Endothelial cell of umbilical vein (primary cell): Measurements from ENCODE around the gene CTDP1.

Experiments used
- EZH2 ChIP-seq: IDR thresholded peaks from 2 replicates; pipeline ENCODE4 v1.6.1; 2012; ENCODE audit warnings: borderline replicate concordance, low read depth, mild to moderate bottlenecking, moderate library complexity, low read length, inconsistent platforms; ENCODE audit not compliant: severe bottlenecking
- MYC ChIP-seq: IDR thresholded peaks from one replicate; pipeline ENCODE4 v1.6.1; 2011; ENCODE audit warnings: mild to moderate bottlenecking, low read depth, low read length
- POLR2A ChIP-seq: IDR thresholded peaks from 2 replicates; pipeline ENCODE4 v1.6.1; 2012; ENCODE audit warnings: low read depth, mild to moderate bottlenecking, control low read depth, low read length
- TF ChIP-seq, protein P1 (sequence below), 2 donors: IDR thresholded peaks; 1 replicate in 1 of 2; 2 replicates in 1 of 2; pipeline ENCODE4 v1.5.1; 2011; ENCODE audit warnings: low read length in 2 of 2, mild to moderate bottlenecking in 2 of 2, moderate library complexity in 2 of 2, control low read depth in 1 of 2, inconsistent platforms in 1 of 2, low read depth in 1 of 2; ENCODE audit not compliant: insufficient read depth in 1 of 2; ENCODE audit errors: extremely low read depth in 1 of 2

DNA sequence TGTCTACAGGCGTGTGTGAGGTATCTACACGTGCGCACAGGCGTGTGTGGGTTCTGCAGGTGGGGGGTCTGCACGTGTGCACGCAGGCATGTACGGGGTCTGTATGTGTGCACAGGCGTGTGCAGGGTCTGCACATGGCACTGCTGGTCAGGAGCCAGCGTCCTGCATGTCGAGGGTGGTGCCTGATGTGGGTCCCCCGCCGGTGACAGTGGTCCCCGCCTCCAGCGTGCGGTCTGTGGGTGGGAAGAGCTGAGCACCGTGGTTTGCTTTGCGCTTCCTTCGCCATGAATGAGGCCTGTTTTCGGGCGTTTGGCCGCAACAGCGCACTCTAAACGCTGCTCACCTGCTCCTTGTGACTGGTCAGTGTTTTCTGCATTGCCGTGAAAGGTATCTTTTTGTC, 57.2 kb downstream of the CTDP1 start:
- TF ChIP-seq MYC, result no peak
- TF ChIP-seq EZH2, result no peak
- TF ChIP-seq POLR2A, result no peak
- TF ChIP-seq, protein P1, sequence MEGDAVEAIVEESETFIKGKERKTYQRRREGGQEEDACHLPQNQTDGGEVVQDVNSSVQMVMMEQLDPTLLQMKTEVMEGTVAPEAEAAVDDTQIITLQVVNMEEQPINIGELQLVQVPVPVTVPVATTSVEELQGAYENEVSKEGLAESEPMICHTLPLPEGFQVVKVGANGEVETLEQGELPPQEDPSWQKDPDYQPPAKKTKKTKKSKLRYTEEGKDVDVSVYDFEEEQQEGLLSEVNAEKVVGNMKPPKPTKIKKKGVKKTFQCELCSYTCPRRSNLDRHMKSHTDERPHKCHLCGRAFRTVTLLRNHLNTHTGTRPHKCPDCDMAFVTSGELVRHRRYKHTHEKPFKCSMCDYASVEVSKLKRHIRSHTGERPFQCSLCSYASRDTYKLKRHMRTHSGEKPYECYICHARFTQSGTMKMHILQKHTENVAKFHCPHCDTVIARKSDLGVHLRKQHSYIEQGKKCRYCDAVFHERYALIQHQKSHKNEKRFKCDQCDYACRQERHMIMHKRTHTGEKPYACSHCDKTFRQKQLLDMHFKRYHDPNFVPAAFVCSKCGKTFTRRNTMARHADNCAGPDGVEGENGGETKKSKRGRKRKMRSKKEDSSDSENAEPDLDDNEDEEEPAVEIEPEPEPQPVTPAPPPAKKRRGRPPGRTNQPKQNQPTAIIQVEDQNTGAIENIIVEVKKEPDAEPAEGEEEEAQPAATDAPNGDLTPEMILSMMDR (IDR thresholded peaks at IDR 0.05; ENCODE audit: extremely low read depth in 1 of 2, insufficient read depth in 1 of 2, low read depth in 1 of 2, low read length in 2 of 2), result no peak
